Measurements from ENCODE around the gene IL1A. TPM values are rescaled to one million over a fixed set of nuclear protein-coding genes. Genes with fewer than 3 reads are reported as not detected.

The IL1A gene
- total RNA-seq, 1 experiment from 2014 or later, result 0.42 TPM

DNA sequence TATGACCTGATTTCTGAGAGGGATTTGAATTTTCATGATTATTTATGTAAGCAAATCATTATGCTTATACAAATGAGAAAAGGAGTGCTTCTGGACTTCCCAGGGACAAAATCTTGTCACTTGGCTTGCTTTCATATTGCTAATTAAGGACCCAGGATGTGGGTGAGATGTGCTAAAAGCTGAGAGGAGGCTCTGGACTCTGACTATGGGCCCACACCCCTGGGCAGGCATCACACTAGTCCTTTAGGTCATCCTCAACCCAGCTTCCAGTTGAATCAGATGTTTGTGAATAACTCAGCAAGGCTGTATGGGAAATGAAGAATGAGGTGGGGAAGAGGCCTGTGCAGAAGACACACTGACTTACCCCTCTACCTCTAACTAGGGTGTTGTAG lies 40.4 kb upstream of the IL1A start:
- H3K27me3 Mint-ChIP-seq (ENCODE audit: low read depth), result peaks cover 3% of the 10 kb centered on the region
- CTCF ChIA-PET, result interaction anchor here (0.6 to 1.2 kb wide), 2 partner anchors 117 to 850 kb away, joined by 3 to 4 read pairs; no protein-coding TSS in a partner anchor

DNA sequence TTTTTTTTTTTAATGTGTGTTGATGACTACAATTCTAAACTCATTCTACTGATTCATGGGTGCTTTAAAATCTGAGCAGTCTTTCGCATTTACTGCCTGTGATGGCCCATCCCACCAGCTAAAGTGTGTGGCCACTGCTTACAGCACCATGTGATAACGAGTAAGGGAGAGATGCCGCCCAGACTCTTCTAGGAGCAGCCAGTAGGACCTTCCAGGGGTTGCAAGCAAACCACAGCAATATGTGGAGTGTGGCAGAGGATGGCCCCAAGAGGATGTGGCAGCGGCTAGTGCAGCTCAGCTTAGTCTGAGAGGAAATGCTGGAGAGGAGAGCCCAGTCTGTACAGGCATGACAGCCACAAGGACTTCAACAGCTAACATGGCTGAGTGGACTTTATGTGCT lies 37.4 kb upstream of the IL1A start:
- POLR2A ChIA-PET, result no interaction called here

More for the DNA sequence above, 40.4 kb upstream of the IL1A start:
- H3K27ac Mint-ChIP-seq, result no peak overlapping the region
- peaks cover 22% of the 10 kb centered on the region for H3K4me1 Mint-ChIP-seq
- H3K36me3 Mint-ChIP-seq, result peaks cover 3% of the 10 kb centered on the region; the same call in 1 of the 2 replicates
- TF ChIP-seq JAZF1 (CRISPR knock-in tag; IDR thresholded peaks at IDR 0.05) (no peak), NFATC4 (CRISPR knock-in tag; IDR thresholded peaks at IDR 0.05) (no peak)
- TF ChIP-seq, protein P1, sequence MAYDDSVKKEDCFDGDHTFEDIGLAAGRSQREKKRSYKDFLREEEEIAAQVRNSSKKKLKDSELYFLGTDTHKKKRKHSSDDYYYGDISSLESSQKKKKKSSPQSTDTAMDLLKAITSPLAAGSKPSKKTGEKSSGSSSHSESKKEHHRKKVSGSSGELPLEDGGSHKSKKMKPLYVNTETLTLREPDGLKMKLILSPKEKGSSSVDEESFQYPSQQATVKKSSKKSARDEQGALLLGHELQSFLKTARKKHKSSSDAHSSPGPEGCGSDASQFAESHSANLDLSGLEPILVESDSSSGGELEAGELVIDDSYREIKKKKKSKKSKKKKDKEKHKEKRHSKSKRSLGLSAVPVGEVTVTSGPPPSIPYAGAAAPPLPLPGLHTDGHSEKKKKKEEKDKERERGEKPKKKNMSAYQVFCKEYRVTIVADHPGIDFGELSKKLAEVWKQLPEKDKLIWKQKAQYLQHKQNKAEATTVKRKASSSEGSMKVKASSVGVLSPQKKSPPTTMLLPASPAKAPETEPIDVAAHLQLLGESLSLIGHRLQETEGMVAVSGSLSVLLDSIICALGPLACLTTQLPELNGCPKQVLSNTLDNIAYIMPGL (CRISPR knock-in tag; IDR thresholded peaks at IDR 0.05), result no peak
- ATAC-seq (no peak), DNase-seq (ENCODE audit: low spot score) (no peak)
- peaks cover 4% of the 10 kb centered on the region; the same call in 1 of the 2 replicates for H3K9me3 Mint-ChIP-seq
- POLR2A ChIA-PET, result no interaction called here
- no peak overlapping the region for H3K4me3 Mint-ChIP-seq

DNA sequence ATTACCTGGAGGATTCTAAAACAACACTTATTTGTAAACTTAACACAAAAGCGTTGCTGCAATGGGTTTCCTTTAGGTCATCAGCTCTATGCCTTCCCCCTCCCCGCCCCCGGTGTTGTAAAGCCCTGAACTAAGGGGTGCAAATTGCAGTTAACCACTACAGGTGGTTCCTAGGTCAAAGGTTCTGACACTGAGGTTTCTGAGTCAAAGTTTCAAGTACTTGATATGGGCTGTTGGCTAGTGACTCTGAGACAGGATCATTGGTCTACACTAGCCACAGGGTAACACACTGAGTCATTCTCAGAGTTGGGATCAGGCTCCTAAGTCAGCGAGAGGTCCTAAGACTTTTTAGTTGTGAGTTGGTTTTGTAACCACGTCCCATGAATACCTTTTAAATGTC lies 36.8 kb upstream of the IL1A start:
- no peaks in the 10 kb centered on the region for H3K36me3 Mint-ChIP-seq
- TF ChIP-seq PRRX2 (CRISPR knock-in tag; IDR thresholded peaks at IDR 0.05), result no peak
- TF ChIP-seq, protein P2, sequence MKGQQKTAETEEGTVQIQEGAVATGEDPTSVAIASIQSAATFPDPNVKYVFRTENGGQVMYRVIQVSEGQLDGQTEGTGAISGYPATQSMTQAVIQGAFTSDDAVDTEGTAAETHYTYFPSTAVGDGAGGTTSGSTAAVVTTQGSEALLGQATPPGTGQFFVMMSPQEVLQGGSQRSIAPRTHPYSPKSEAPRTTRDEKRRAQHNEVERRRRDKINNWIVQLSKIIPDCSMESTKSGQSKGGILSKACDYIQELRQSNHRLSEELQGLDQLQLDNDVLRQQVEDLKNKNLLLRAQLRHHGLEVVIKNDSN (CRISPR knock-in tag; IDR thresholded peaks at IDR 0.05), result no peak
- TF ChIP-seq ZNF396 (CRISPR knock-in tag; IDR thresholded peaks at IDR 0.05; ENCODE audit: borderline replicate concordance), result no peak
- TF ChIP-seq, protein P3, sequence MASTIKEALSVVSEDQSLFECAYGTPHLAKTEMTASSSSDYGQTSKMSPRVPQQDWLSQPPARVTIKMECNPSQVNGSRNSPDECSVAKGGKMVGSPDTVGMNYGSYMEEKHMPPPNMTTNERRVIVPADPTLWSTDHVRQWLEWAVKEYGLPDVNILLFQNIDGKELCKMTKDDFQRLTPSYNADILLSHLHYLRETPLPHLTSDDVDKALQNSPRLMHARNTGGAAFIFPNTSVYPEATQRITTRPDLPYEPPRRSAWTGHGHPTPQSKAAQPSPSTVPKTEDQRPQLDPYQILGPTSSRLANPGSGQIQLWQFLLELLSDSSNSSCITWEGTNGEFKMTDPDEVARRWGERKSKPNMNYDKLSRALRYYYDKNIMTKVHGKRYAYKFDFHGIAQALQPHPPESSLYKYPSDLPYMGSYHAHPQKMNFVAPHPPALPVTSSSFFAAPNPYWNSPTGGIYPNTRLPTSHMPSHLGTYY (CRISPR knock-in tag; IDR thresholded peaks at IDR 0.05), result no peak
- TF ChIP-seq, protein P4, sequence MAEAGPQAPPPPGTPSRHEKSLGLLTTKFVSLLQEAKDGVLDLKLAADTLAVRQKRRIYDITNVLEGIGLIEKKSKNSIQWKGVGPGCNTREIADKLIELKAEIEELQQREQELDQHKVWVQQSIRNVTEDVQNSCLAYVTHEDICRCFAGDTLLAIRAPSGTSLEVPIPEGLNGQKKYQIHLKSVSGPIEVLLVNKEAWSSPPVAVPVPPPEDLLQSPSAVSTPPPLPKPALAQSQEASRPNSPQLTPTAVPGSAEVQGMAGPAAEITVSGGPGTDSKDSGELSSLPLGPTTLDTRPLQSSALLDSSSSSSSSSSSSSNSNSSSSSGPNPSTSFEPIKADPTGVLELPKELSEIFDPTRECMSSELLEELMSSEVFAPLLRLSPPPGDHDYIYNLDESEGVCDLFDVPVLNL (CRISPR knock-in tag; IDR thresholded peaks at IDR 0.05; ENCODE audit: borderline replicate concordance, low read depth), result no peak
- no peak for TF ChIP-seq CREM (CRISPR knock-in tag; IDR thresholded peaks at IDR 0.05)
- no peak for TF ChIP-seq TCF7 (CRISPR knock-in tag; IDR thresholded peaks at IDR 0.05; ENCODE audit: low read depth)
- TF ChIP-seq SMAD3 (CRISPR knock-in tag; IDR thresholded peaks at IDR 0.05; ENCODE audit: borderline replicate concordance), result no peak
- TF ChIP-seq, protein P5, sequence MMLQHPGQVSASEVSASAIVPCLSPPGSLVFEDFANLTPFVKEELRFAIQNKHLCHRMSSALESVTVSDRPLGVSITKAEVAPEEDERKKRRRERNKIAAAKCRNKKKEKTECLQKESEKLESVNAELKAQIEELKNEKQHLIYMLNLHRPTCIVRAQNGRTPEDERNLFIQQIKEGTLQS (CRISPR knock-in tag; conservative IDR thresholded peaks at IDR 0.05), result no peak
- peaks cover 38% of the 10 kb centered on the region for H3K4me1 Mint-ChIP-seq
- no peaks in the 10 kb centered on the region; the same call in 1 of the 2 replicates for H3K27me3 Mint-ChIP-seq (ENCODE audit: low read depth)
- H3K9me3 Mint-ChIP-seq, result no peaks in the 10 kb centered on the region
- ATAC-seq (peak; percentile 20), DNase-seq (ENCODE audit: low spot score) (no peak)
- CTCF ChIA-PET, result interaction anchor here (1.6 kb wide), 1 partner anchor 138 kb away, joined by 4 read pairs; no protein-coding TSS in a partner anchor
- no peak overlapping the region for H3K27ac Mint-ChIP-seq
- H3K4me3 Mint-ChIP-seq, result no peak overlapping the region
- POLR2A ChIA-PET, result no interaction called here

More for the DNA sequence above, 37.4 kb upstream of the IL1A start:
- Mint-ChIP-seq H3K27me3 (ENCODE audit: low read depth) (no peaks in the 10 kb centered on the region; the same call in 1 of the 2 replicates), H3K9me3 (no peaks in the 10 kb centered on the region), H3K27ac (no peak overlapping the region), H3K4me3 (no peak overlapping the region), H3K36me3 (no peaks in the 10 kb centered on the region), H3K4me1 (peaks cover 37% of the 10 kb centered on the region)
- ATAC-seq (no peak), DNase-seq (ENCODE audit: low spot score) (no peak)
- CTCF ChIA-PET, result interaction anchor here (1.2 to 1.6 kb wide), 3 partner anchors 63 to 137 kb away, joined by 3 to 4 read pairs (median 4); no protein-coding TSS in a partner anchor
- TF ChIP-seq, protein P6, sequence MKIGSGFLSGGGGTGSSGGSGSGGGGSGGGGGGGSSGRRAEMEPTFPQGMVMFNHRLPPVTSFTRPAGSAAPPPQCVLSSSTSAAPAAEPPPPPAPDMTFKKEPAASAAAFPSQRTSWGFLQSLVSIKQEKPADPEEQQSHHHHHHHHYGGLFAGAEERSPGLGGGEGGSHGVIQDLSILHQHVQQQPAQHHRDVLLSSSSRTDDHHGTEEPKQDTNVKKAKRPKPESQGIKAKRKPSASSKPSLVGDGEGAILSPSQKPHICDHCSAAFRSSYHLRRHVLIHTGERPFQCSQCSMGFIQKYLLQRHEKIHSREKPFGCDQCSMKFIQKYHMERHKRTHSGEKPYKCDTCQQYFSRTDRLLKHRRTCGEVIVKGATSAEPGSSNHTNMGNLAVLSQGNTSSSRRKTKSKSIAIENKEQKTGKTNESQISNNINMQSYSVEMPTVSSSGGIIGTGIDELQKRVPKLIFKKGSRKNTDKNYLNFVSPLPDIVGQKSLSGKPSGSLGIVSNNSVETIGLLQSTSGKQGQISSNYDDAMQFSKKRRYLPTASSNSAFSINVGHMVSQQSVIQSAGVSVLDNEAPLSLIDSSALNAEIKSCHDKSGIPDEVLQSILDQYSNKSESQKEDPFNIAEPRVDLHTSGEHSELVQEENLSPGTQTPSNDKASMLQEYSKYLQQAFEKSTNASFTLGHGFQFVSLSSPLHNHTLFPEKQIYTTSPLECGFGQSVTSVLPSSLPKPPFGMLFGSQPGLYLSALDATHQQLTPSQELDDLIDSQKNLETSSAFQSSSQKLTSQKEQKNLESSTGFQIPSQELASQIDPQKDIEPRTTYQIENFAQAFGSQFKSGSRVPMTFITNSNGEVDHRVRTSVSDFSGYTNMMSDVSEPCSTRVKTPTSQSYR (CRISPR knock-in tag; IDR thresholded peaks at IDR 0.05), result no peak
- TF ChIP-seq, protein P7, sequence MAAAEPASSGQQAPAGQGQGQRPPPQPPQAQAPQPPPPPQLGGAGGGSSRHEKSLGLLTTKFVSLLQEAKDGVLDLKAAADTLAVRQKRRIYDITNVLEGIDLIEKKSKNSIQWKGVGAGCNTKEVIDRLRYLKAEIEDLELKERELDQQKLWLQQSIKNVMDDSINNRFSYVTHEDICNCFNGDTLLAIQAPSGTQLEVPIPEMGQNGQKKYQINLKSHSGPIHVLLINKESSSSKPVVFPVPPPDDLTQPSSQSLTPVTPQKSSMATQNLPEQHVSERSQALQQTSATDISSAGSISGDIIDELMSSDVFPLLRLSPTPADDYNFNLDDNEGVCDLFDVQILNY (CRISPR knock-in tag; IDR thresholded peaks at IDR 0.05), result no peak
- TF ChIP-seq, protein P8, sequence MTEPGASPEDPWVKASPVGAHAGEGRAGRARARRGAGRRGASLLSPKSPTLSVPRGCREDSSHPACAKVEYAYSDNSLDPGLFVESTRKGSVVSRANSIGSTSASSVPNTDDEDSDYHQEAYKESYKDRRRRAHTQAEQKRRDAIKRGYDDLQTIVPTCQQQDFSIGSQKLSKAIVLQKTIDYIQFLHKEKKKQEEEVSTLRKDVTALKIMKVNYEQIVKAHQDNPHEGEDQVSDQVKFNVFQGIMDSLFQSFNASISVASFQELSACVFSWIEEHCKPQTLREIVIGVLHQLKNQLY (CRISPR knock-in tag; IDR thresholded peaks at IDR 0.05), result no peak
- TF ChIP-seq GTF2I (CRISPR knock-in tag; conservative IDR thresholded peaks at IDR 0.05) (no peak), ELF4 (CRISPR knock-in tag; IDR thresholded peaks at IDR 0.05; ENCODE audit: low read depth) (no peak)
- TF ChIP-seq, protein P9, sequence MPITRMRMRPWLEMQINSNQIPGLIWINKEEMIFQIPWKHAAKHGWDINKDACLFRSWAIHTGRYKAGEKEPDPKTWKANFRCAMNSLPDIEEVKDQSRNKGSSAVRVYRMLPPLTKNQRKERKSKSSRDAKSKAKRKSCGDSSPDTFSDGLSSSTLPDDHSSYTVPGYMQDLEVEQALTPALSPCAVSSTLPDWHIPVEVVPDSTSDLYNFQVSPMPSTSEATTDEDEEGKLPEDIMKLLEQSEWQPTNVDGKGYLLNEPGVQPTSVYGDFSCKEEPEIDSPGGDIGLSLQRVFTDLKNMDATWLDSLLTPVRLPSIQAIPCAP (CRISPR knock-in tag; IDR thresholded peaks at IDR 0.05), result no peak

Measured in WTC11 (cell line).